Activated T-cell treated with anti-CD3 and anti-CD28 coated beads, Interleukin-2, amount 50 U/mL, for 1 hour (primary cell): Measurements from ENCODE around the gene ATG4B.
"Not testable (repeated sequence)": the region's sequence is repeated elsewhere in the genome, so short reads cannot be mapped to it uniquely, and the experiment has no call there.

Experiments
- DNase-seq: peaks from one replicate; pipeline ENCODE4 v3.0.0-alpha.2; 2020

ATG4B gene

DNA sequence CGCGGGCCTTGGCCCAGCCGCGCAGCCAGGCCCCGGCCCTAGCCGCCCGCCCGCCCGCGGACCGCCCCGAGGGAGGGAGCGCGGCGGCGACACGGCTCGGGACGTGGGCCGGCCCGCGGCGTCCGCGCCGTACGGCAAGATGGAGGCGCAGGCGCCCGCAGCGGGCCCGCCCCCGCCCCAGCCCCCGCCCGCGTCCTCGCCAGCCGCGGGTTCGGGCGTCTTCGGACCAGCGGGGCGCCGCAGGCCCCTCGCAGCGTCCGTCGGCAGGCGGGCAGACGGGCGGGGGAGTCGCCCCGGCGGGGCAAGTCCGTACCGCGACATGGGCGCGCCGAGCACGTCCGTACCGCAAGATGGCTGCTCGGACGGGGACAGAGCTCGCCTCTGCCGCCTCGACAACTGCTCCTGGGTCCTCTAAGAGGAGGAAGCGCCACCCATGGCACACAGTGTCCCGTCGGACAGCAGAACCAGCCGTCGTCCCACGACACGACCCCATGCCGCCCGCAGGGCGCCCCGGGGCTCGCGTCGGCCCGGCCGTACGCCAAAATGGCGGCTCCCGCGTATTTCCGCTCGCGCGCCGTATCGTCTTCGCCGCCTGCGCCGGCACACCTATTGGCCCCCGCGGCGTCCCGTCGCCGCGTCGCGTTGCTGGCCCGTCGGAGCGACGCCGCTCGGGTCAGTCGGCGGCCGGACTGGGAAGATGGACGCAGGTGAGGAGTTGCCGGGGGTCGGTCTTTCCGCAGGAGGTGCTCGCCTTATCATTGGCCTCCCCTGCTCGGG lies at the start of gene ATG4B, which contains the start of gene THAP4:
Gene ATG4B (plus strand): TSS at position 676 of the 777 bp plus-strand sequence. CDS start 22 bp downstream, at position 698.
Gene THAP4 (minus strand): TSS at position 141 of the 777 bp plus-strand sequence. CDS start 141 bp downstream, outside the sequence.
- DNase-seq = peak; percentile 85

DNA sequence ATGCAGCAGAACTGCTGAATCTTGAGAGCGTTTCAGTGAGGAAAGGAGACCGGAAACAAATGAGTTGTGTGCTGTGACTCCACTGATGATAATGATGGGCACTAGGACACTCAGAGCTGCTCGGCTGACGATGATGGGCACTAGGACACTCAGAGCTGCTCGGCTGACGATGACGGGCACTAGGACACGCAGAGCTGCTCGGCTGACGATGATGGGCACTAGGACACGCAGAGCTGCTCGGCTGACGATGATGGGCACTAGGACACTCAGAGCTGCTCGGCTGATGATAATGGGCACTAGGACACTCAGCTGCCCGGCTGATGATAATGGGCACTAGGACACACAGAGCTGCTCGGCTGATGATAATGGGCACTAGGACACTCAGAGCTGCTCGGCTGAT lies 47.6 kb upstream of the ATG4B start:
- not testable (repeated sequence) for DNase-seq

DNA sequence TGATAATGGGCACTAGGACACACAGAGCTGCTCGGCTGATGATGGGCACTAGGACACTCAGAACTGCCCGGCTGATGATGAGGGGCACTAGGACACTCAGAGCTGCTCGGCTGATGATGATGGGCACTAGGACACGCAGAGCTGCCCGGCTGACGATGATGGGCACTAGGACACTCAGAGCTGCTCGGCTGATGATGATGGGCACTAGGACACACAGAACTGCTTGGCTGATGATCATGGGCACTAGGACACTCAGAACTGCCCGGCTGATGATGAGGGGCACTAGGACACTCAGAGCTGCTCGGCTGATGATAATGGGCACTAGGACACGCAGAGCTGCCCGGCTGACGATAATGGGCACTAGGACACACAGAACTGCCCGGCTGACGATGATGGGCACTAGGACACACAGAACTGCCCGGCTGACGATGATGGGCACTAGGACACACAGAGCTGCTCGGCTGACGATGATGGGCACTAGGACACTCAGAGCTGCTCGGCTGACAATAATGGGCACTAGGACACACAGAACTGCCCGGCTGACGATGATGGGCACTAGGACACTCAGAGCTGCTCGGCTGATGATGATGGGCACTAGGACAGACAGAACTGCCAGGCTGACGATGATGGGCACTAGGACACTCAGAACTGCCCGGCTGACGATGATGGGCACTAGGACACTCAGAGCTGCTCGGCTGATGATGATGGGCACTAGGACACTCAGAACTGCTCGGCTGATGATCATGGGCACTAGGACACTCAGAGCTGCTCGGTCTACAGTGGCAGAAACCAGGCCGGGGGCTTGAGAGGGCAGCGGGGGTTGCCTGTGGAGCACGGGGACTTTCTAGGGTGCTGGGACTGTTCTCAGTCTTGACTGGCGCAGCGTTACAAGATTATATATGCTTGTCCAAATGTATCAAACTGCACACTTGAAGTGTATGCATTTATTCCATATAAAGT lies 46.7 kb upstream of the ATG4B start:
- not testable (repeated sequence) for DNase-seq

DNA sequence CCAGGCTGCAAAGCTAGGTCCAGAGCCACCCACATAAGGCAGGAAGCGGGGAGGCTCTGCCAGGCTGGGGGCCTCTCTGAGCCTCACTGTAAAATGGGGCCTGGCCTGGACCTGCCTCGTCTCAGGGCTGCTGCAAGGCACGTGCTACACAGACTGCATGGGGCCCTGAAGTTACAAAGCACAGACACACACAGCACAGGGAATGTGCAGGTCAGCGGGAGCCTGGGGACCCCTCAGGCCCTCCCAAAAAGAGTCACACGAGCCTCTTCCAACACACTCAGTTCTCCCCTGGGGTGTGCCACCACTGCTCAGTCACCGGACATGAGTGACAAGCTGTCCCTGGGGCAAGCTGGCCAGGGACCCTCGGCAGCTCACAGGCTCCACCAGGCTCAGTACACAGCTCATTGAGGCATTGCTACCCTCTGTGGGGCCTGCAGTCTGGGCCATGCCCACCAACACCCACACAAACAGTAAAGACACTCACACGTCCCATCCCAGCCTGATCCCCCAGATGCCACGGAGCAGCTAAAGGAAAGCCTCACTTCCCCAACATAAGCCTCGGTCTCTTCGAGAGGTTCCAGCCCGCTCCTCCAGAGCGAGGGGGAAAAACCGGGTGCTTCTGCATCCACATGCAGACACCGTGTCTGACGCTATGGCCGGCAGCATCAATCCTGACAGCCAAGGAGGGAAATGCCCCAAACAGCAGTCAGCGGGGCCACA lies 45.2 kb upstream of the ATG4B start:
- DNase-seq = no peak

DNA sequence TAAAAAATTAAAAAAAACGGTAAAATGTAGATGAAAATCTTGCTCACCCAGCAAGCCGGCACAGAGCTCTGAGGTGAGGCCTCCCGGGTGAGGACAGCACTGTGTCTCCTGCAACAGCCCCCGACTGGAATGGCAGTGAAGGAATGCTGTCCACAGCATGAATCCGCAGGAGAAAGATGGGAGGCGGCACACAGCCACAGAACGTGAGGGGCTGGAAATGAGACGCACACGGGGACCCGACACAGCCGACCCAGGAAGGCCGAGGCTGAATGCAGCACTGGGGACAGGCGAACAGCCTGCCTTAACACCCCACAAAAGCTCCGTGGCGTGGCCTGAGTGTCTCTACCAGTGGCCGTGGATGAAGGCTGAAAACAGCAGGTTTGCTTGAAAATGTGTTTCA lies 44.2 kb upstream of the ATG4B start:
- DNase-seq = no peak

DNA sequence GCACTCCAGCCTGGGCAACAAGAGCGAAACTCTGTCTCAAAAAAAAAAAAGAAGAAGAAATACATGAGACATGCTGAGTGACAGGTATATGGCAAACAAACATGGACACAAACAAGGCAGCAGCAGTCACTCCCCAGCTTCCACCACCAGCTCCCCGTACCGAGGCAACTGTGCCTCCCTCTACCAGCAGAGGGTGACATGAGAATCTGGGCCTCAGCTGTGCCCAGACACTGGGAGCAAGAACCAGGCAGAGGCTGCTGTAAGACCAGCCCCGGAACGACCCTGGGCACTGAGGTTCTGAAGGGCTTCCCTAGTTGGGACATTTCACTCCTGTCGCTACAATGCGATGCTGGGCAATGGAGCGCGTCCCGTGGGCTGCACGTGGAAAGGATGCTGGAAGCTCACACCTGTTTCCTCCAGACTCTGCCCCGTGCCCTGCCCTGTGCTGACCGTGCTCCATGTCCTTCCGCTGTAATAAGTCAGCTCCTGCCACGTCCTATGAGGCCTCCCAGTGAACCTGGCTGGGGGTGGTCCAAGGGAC lies 41.8 kb upstream of the ATG4B start:
- DNase-seq = no peak

DNA sequence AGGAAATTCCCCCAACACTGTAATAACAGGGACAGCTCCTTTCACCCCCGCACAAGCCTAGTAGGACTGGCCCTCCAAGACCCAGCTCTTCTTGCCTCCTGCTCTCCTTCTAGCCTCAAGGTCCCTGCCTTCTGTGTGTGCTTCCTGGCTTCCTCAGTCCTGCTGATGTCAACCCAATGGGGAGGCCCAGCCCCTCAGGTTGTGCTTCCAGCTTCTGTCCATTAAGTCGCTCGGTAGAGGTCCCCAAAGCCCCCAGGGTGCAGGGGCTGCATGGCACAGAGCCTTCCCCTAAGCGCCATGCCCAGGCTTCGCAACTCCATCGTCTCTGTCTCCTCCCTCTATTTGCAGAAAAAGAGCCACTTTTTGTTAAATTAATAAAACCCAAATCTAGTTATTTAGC lies 39.9 kb upstream of the ATG4B start:
- DNase-seq = no peak

DNA sequence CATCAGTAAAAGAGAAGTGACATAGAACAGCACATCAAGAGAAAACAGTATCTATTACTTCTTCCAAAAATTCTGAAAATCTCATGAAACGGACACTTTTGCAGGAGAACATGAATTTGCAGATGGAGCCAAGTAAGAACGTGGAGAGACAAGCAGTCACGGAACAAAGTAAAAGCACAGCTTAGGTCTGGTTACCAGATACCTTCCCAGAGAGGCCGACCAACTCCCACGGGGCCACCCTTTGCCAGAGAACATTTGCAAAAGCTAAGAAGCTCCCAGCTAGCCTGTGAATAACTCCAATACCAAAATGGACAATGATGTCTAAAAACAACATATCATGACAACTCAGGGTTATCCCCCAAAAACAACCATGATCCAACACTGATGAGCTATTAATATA lies 39.4 kb upstream of the ATG4B start:
- no peak for DNase-seq

DNA sequence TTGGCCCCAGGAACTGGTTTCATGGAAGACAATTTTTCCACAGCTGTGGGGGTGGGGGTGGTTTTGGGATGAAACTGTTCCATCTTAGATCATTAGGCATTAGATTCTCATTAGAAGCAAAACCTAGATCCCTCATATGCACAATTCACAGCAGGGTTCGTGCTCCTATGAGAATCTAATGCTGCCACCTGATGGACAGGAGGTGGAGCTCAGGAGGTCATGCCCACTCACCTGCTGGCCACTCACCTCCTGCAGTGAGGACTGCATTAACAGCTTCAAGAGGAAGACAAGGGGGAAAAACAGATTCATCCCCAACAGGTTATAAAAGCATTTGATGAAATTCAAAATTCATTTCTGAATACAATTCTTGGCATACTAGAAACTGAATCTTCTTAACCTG lies 39.0 kb upstream of the ATG4B start:
- DNase-seq = no peak

DNA sequence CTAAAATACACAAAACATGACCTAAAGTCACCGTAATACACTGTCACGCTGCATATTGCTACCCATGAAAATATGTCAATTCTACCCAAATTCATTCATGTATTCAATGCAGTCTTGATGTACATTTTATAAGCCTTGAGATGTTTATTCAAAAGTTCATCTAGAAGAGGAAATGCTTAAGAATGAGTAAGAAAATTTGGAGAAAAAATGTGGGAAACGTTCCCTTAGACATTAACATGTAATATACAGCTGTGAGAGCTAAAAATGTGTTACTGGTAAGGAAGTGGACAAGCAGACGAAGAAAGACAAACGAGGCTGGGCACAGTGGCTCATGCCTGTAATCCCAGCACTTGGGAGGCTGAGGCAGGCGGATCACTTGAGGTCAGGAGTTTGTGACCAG lies 37.9 kb upstream of the ATG4B start:
- DNase-seq = no peak

DNA sequence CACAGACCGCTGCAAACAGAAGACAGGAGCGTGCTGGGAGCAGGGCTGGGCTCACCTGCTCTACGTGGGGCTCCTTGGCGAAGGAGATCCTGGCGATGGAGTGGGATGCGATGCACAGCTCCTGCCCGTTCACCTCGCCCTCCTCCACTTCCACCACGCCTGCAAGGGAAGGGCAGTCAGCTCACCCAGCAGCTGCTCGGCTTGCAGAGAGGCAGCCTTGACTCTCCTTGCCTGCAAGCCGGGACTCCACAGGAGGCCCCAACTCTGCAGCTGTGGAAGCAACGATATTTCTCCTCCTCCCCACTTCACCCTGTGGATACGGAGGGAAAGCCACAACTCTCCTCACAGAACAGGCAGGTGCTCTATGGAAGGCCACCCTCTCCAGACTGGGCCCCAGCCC lies 35.7 kb upstream of the ATG4B start:
- DNase-seq = no peak

DNA sequence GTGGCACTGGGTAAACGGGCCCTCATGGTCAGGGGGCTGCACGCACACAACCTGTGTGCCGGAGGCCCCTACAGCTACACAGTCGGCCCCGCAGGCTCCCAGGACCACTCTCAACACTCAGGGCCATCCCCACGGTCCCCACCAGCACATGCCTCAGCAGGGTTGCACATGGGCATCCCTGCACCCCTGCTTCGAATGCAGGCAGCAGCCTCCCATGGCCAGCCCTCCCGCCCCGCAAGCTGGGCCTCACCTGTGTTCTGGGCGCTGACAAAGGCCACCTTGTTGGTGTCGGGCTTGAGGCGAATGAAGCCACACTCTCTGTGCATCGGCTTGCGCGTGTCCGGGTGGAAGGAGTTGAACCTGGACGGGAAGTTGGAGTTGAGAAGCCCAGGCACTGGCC lies 34.8 kb upstream of the ATG4B start:
- no peak for DNase-seq

DNA sequence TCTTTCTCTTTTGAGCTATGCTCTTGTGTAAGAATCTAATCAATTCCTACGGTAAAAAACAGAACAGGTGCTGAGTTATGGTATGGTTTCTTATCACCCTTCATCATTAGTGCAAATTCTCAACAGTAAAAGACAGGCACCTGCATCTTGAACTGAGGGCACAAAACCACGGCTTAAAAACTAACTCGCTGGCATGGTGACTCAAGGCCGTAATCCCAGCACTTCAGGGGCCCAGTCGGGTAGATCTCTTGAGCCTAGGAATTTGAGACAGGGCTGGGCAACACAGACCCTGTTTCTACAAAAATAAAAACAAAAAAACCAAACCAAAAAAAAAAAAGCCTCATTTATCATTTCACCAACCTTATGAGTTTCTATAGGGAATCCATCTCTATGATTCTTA lies 33.8 kb upstream of the ATG4B start:
- DNase-seq = no peak

DNA sequence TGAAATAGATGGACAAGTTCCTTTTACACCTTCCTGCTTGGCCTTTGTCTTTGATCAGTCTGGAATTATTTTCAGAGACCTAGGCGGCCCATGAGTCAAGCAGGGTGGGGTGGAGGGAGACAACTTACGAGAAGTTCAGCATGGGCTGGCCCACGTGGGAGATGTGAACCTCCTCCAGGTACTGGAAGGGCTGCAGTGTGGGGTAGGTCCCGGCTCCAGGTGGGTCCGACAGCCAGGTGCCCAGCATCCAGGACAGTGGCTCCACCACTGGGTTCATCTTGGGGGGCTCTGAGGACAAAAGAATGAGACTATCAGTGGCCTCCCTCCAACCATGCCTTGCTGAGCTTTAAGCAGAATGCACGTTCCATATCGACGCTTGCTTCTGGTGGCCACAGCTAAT lies 31.3 kb upstream of the ATG4B start:
- DNase-seq = no peak

DNA sequence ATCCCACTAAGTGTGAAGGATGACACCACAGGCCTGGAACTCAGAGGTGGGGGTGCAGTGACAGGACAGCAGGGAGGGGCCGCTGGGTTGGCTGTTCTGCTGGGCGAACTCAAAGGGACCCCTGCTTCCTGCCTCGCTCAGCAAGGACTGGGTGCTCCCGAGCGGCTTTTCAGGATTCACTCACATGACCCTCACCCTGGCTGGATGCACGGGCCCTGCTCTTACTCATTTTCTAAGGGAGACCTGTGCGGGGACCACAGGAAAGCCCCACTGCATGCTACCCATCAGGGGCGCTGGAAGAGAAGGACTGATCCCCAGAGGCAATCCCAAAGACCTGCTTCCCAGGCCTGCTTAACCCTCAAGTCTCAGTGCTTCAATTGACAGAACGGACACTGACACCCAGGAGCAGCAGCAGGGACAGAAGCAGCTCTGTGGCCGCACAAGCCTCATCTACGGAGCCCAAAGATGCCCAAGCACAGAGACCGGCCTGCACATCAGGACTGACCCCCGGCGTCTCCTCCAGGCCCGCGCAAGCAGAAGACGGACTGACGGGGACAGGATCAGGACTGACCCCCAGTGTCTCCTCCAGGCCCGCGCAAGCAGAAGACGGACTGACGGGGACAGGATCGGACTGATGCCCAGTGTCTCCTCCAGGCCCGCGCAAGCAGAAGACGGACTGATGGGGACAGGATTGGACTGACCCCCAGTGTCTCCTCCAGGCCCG lies 30.2 kb upstream of the ATG4B start:
- DNase-seq = no peak

DNA sequence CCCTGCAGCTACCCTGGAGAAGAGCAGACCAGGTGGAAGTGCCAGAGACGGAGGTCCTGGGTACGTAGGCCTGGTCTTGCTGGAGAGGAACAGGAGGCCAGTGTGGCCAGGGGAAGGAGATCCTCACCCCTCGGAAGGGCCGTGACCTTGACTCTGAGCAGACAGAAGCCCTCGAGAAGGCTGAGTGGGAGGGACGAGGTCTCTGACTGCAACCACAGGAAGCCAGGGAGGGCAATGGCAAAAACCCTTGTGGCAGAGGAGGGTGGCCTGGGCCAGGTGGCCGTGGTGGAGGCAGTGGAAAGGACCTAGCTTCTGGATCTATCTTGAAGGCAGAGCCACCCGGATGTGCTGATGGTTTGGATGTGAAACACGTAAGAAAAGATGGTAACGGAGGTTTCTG lies 28.6 kb upstream of the ATG4B start:
- DNase-seq = no peak

DNA sequence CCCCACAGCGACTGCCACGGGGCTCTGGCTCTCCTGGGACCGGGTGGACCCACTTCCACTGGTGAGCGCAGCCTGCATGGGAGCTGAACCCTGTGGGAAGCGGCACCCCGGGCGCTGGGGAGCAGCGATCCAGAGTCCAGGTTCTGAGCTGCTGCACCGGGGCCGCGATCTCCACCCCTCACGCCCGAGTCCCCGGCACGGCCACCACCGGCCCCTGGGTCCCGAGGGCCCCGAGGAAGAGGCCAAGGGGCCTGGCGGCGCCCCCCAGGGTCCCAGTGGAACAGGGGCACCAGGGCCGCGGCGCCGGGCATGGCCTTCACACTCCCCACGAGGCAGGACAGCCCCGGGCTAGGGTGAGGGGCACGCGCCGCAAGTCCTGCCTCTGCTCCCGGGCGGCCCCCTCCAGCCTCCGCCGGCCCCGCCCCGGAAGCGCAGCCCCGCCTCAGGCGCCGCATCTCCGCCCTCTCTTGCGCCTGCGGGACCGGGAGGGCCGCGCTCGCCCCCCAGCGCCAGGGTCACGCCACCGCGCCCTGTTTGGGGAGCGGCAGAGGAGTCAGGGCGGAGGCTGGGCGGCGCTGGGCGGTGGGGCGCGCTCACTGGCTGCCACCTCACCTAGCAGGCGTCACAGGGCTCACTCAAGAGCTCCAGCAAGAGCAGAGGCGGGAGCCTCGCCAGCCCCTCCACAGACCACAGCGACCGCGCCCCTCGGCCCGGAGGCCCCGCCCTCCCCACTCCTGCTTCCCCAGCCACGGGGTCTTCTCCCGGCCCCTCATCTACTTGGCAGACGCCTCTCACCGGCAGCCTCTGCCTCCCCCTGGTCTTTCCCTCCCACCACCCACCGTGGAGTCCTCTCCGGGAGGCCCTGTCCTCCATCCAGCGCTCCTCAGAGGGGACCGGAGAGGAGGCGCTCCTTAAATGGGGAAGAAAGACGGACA lies 27.4 kb upstream of the ATG4B start:
- DNase-seq = peak; percentile 94

DNA sequence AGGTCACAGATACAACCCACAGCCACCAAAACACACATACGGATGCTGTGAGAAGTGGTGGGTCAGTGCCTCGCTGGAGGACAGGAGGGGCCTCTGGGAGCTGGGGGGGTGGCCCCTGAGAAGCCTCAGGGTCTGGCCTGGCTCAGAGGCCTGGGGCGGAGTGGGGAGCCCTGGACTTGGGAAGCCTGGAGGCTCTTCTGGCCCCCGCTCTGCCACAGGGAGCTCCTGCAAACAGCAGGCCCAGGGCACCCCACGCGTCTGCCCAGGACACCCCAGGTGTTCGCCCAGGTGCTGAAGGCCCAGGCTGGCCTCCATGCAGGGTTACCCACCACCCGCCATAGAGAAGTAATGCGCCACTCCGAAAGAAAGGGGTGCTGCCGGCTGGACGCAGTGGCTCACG lies 26.4 kb upstream of the ATG4B start:
- DNase-seq = no peak

DNA sequence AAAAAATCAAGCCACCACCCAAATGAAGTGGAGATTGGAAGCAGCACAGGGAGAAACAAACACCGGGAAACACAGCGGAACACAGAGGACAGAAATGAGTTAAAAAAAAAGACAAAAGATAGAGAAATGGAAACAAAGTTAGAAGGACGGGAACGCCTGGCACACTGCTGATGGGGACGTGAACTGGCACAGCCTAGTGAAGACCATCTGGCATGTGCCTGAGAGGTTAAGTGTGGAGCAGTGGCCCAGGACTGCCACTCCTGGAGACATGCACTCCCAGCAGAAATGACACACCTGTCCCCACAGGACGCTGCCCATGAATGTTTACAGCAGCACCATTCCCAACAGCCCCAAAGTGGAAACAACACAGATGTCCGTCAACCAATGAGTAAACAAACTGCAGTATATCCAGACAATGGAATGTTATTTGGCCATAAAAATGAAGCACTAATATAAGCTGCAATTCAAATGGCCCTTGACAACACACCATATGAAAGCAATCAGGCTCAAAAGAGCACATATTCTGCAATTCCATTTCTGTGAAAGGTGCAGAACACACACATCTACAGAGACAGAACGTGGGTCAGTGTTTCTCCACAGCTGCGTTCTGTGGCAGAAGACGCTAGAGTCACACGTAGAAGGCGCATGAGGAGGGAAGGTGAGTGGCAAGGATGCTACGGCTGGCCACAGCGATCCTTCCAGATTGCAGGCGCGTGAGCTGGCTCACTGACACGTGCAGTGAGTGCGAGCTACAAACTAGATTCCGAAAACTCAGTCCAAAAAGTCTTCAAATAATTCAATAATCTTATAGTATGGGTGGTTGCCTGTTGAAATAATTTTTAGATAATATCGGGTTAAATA lies 25.1 kb upstream of the ATG4B start:
- no peak for DNase-seq
